ENCODE measurements around the gene ANKRD31. TPM values are rescaled to one million over a fixed set of nuclear protein-coding genes. Genes with fewer than 3 reads are reported as not detected.

ANKRD31 gene
- total RNA-seq, 1 experiment from 2014 or later: 0.66 TPM

DNA sequence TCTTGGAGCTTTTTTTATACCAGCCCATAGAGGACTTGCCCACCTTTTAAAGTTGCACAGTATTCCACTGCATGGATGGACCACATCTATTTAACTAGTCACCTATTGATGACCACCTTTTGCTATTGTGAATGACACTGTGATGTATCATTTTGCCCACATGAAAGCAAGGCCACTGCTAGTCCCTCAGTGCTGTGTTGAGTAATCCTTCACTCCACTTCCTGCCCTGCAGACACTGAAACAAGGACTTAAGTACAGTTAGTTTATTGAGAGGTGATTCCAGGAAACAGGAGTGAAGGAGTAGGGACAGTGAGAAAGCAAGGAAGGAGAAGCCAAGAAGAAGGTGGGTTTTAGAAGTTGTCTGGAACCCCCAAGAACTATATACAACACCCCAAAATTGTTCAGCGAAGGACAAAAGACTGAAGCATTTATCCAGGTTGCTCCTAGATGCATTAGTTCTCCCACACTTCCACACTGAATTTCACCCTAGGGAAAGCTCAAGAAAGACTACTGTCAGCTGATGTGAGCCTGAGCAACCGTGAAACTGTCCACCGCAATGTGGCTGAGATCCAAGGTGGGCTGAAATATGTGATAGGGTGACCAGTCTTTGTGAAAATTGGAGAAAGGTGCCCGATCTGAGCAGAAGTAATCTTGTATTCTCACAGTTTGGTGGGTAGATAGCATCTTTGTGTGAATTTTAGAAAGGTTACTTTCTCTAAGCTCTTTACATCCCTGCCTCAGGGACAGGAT lies 45.2 kb upstream of the ANKRD31 start:
- Mint-ChIP-seq H3K36me3 (ENCODE audit: insufficient read depth, unreplicated experiment) (no peaks in the 10 kb centered on the region), H3K9me3 (ENCODE audit: unreplicated experiment) (no peaks in the 10 kb centered on the region), H3K27ac (ENCODE audit: unreplicated experiment) (no peak overlapping the region), H3K4me3 (ENCODE audit: unreplicated experiment) (no peak overlapping the region), H3K4me1 (ENCODE audit: low read depth, unreplicated experiment) (no peaks in the 10 kb centered on the region), H3K27me3 (ENCODE audit: insufficient read depth, unreplicated experiment) (no peaks in the 10 kb centered on the region)
- DNase-seq: no peak
- BruUV-seq (replicated peaks): no TSS peak
- Histone ChIP-seq H3K4me1 (no peaks in the 10 kb centered on the region), H3K4me3 (ENCODE audit: low read depth, low read length) (no peak overlapping the region), H3K9me3 (no peaks in the 10 kb centered on the region), H3K27me3 (replicated peaks; ENCODE audit: control insufficient read depth, insufficient read depth, low read length) (no peaks in the 10 kb centered on the region), H3K36me3 (ENCODE audit: control insufficient read depth, insufficient read depth, low read length) (no peaks in the 10 kb centered on the region)
- TF ChIP-seq, protein P1, sequence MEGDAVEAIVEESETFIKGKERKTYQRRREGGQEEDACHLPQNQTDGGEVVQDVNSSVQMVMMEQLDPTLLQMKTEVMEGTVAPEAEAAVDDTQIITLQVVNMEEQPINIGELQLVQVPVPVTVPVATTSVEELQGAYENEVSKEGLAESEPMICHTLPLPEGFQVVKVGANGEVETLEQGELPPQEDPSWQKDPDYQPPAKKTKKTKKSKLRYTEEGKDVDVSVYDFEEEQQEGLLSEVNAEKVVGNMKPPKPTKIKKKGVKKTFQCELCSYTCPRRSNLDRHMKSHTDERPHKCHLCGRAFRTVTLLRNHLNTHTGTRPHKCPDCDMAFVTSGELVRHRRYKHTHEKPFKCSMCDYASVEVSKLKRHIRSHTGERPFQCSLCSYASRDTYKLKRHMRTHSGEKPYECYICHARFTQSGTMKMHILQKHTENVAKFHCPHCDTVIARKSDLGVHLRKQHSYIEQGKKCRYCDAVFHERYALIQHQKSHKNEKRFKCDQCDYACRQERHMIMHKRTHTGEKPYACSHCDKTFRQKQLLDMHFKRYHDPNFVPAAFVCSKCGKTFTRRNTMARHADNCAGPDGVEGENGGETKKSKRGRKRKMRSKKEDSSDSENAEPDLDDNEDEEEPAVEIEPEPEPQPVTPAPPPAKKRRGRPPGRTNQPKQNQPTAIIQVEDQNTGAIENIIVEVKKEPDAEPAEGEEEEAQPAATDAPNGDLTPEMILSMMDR (IDR thresholded peaks at IDR 0.05; ENCODE audit: insufficient read depth in 1 of 2, low read depth in 1 of 2, low read length in 1 of 2, severe bottlenecking in 1 of 2, unreplicated experiment in 1 of 2): no peak
- ChIA-PET CTCF (no interaction called here), POLR2A (no interaction called here)
- intact Hi-C loops (cut with micrococcal nuclease; ENCODE audit: unreplicated experiment): no loop called here

DNA sequence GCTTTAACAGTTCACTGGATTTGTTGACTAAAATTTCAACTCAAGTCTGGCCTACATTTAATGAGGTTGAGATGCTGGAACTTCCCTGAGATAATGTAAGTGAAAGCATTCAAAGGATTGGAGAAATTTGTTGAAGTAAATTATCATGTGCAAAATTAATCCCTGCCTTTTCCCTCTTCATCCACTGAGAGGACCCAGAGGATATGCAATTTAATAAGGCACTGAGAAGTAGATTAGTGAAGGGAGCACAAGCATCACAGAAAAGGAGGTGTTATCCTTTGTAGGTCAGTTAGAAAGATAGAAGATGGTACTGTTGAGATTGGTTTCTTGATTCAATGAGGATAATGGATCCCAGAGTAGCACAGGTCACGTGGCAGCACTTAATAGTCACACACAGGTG lies 42.6 kb upstream of the ANKRD31 start:
- no TSS peak for BruUV-seq (replicated peaks)
- CTCF ChIA-PET: no interaction called here

DNA sequence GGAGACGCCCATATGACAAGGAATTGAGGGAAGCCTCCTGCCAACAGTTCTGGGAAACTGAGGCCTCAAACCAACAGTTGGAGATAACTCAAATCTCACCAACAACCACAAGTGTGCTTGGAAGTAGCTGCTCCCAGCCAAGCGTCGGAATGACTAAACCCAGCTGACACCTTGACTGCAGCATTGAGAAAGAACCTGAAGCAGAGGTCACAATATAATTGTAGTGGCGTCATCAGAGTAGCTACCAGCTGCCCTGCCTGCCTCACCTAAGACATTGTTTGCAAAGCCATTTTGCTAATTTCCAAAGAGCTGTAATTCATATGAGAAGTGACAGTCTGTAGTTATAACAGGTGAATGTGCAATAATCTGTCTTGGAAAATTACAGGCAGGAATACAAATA lies 40.8 kb upstream of the ANKRD31 start:
- no peaks in the 10 kb centered on the region for H3K4me1 ChIP-seq
- no peaks in the 10 kb centered on the region for H3K9me3 ChIP-seq
- BruUV-seq (replicated peaks): no TSS peak
- Mint-ChIP-seq H3K27ac (ENCODE audit: unreplicated experiment) (no peak overlapping the region), H3K36me3 (ENCODE audit: insufficient read depth, unreplicated experiment) (peaks cover 7% of the 10 kb centered on the region), H3K4me1 (ENCODE audit: low read depth, unreplicated experiment) (no peaks in the 10 kb centered on the region), H3K9me3 (ENCODE audit: unreplicated experiment) (peaks cover 12% of the 10 kb centered on the region), H3K4me3 (ENCODE audit: unreplicated experiment) (no peak overlapping the region), H3K27me3 (ENCODE audit: insufficient read depth, unreplicated experiment) (no peaks in the 10 kb centered on the region)
- DNase-seq: peak in 1 of 2 experiments; percentile 23
- H3K27me3 ChIP-seq (replicated peaks; ENCODE audit: control insufficient read depth, insufficient read depth, low read length): no peaks in the 10 kb centered on the region
- no peaks in the 10 kb centered on the region for H3K36me3 ChIP-seq (ENCODE audit: control insufficient read depth, insufficient read depth, low read length)
- TF ChIP-seq, protein P1 (IDR thresholded peaks at IDR 0.05; ENCODE audit: insufficient read depth in 1 of 2, low read depth in 1 of 2, low read length in 1 of 2, severe bottlenecking in 1 of 2, unreplicated experiment in 1 of 2): no peak
- intact Hi-C loops (cut with micrococcal nuclease; ENCODE audit: unreplicated experiment): no loop called here
- ChIA-PET POLR2A (no interaction called here), CTCF (interaction anchor here (0.8 to 1.4 kb wide), 2 partner anchors 8 to 60 kb away, joined by 3 read pairs; partner anchors contain the start of gene HMGCR)
- H3K4me3 ChIP-seq (ENCODE audit: low read depth, low read length): no peak overlapping the region

More for the DNA sequence above, 42.6 kb upstream of the ANKRD31 start:
- intact Hi-C loops (cut with micrococcal nuclease; ENCODE audit: unreplicated experiment): loop anchor here (1.0 kb wide), 1 partner anchor 57 kb away; no protein-coding TSS in a partner anchor
- Mint-ChIP-seq H3K27me3 (ENCODE audit: insufficient read depth, unreplicated experiment) (no peaks in the 10 kb centered on the region), H3K4me1 (ENCODE audit: low read depth, unreplicated experiment) (no peaks in the 10 kb centered on the region), H3K4me3 (ENCODE audit: unreplicated experiment) (no peak overlapping the region), H3K9me3 (ENCODE audit: unreplicated experiment) (no peaks in the 10 kb centered on the region), H3K27ac (ENCODE audit: unreplicated experiment) (no peak overlapping the region), H3K36me3 (ENCODE audit: insufficient read depth, unreplicated experiment) (no peaks in the 10 kb centered on the region)
- H3K9me3 ChIP-seq: no peaks in the 10 kb centered on the region
- H3K36me3 ChIP-seq (ENCODE audit: control insufficient read depth, insufficient read depth, low read length): no peaks in the 10 kb centered on the region
- H3K4me1 ChIP-seq: no peaks in the 10 kb centered on the region
- POLR2A ChIA-PET: no interaction called here
- TF ChIP-seq, protein P1 (IDR thresholded peaks at IDR 0.05; ENCODE audit: insufficient read depth in 1 of 2, low read depth in 1 of 2, low read length in 1 of 2, severe bottlenecking in 1 of 2, unreplicated experiment in 1 of 2): no peak
- DNase-seq: no peak
- no peaks in the 10 kb centered on the region for H3K27me3 ChIP-seq (replicated peaks; ENCODE audit: control insufficient read depth, insufficient read depth, low read length)
- H3K4me3 ChIP-seq (ENCODE audit: low read depth, low read length): no peak overlapping the region

Data from Caco-2 (cell line).